Activated CD8-positive, alpha-beta memory T cell treated with anti-CD3 and anti-CD28 coated beads, Interleukin-2, amount 50 U/mL, for 1 hour (primary cell): ENCODE results near the gene NOP53.
"Not testable (repeated sequence)": the region's sequence is repeated elsewhere in the genome, so short reads cannot be mapped to it uniquely, and the experiment has no call there.

Experiments
- DNase-seq: peaks from one replicate; pipeline ENCODE4 v3.0.0-alpha.2; 2020; ENCODE audit errors: extremely low read depth

NOP53 gene

GRCh38 chr19:47754206-47755064, 9.1 kb downstream of the NOP53 start:
- no peak for DNase-seq

GRCh38 chr19:47755065-47755761, 9.9 kb downstream of the NOP53 start:
- DNase-seq, result no peak

GRCh38 chr19:47755762-47756626, 10.6 kb downstream of the NOP53 start:
- no peak for DNase-seq

GRCh38 chr19:47756627-47756929, 11.2 kb downstream of the NOP53 start:
- DNase-seq, result no peak

GRCh38 chr19:47756953-47757608, 11.7 kb downstream of the NOP53 start:
- no peak for DNase-seq

GRCh38 chr19:47757617-47758442, 12.5 kb downstream of the NOP53 start:
- DNase-seq, result no peak

- no peak for DNase-seq
These were observed 13.1 kb downstream of the NOP53 start for GRCh38 chr19:47758443-47758804.

GRCh38 chr19:47760632-47760999, 15.3 kb downstream of the NOP53 start:
- no peak for DNase-seq

GRCh38 chr19:47761566-47761965, 16.2 kb downstream of the NOP53 start:
- DNase-seq, result no peak

- DNase-seq, result no peak
These were observed 16.8 kb downstream of the NOP53 start for GRCh38 chr19:47762151-47762550.

GRCh38 chr19:47762615-47763308, 17.4 kb downstream of the NOP53 start:
- DNase-seq, result no peak

- not testable (repeated sequence) for DNase-seq
These were observed 19.4 kb downstream of the NOP53 start for GRCh38 chr19:47764705-47765104.

GRCh38 chr19:47765523-47766358, 20.4 kb downstream of the NOP53 start:
- no peak for DNase-seq

GRCh38 chr19:47766359-47766620, 20.9 kb downstream of the NOP53 start:
- DNase-seq, result no peak

GRCh38 chr19:47766670-47767069, 21.3 kb downstream of the NOP53 start:
- DNase-seq, result no peak

- DNase-seq, result no peak
These were observed 22.0 kb downstream of the NOP53 start for GRCh38 chr19:47767349-47767748.

- no peak for DNase-seq
These were observed 23.3 kb downstream of the NOP53 start for GRCh38 chr19:47768604-47769003.

GRCh38 chr19:47769534-47769933, 24.2 kb downstream of the NOP53 start:
- no peak for DNase-seq

GRCh38 chr19:47771291-47771690, 25.9 kb downstream of the NOP53 start:
- DNase-seq, result not testable (repeated sequence)

- DNase-seq, result no peak
These were observed 31.2 kb downstream of the NOP53 start for GRCh38 chr19:47776568-47776967.
